Sigmoid colon (tissue), 3 donors: Measurements from ENCODE around the gene LRFN3.

Experiments used
- CTCF ChIP-seq, 4 experiments: fragments of 450-650 bp in 3 of 4; fragments of 200-600 bp in 1 of 4; IDR thresholded peaks; one replicate each; pipeline ENCODE4 v1.5.1; 2016 to 2019; ENCODE audit warnings: antibody characterized with exemption in 4 of 4, mild to moderate bottlenecking in 3 of 4, moderate library complexity in 2 of 4
- POLR2A ChIP-seq, 2 donors: fragments of 450-650 bp; IDR thresholded peaks; one replicate each; pipeline ENCODE4 v1.6.1; 2016; ENCODE audit warnings: antibody characterized with exemption in 2 of 2, mild to moderate bottlenecking in 2 of 2, moderate library complexity in 2 of 2

- TF ChIP-seq POLR2A (IDR thresholded peaks at IDR 0.05) (no peak), CTCF (IDR thresholded peaks at IDR 0.05) (no peak)
These were observed 28.8 kb upstream of the LRFN3 start for GRCh38 chr19:35907377-35907745.
